ENCODE results near the gene FBRSL1.

Gene FBRSL1

DNA sequence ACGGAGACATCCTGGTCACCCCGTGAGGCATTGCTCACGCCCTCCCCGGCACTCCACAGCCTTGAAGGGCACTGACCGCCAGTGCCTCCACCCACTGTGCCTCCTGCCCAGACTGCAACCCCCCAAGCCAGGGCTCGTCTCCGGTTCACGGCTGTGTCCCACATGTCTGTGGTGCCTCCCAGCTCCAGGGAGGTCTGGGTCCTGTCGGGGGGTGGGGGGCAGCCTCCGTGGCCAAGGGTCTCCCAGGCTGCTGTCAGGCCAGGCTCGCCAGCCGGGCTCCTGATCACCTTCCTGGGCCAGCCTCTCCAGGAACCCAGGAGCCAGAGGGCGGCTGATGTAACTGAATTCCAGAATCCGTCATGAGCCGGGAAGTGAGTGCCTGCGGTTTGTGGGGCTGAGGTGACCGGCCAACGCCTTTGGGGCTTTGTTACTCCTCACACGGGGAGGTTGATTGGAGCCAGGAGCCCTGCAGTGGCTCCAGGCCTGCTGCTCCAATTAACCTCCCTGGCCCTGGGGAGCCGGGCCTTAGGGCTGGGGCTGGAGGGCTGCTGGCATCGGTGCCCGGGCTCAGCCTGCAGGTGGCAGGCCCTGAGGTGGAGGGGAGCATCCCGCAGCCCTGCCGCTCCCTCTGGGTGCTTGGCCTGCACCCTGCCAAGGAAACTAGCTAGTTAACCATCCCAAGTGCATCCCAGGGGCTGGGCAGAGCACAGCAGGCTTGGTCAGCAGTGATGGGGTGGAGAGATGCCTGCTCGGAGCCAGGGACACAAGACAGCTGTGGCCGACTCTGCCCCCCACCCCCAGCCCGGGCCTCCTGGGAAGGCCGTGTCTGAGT lies 36.4 kb upstream of the FBRSL1 start:
- Histone ChIP-seq H3K79me2 (ENCODE audit: insufficient read depth, low read depth) (no peaks in the 10 kb centered on the region), H3K27ac (no peak overlapping the region), H3K4me3 (IDR thresholded peaks at IDR 0.05; ENCODE audit: insufficient read depth, low read depth, low read length) (no peak overlapping the region), H3K36me3 (ENCODE audit: insufficient read depth) (no peaks in the 10 kb centered on the region), H3K4me2 (no peak overlapping the region), H3K27me3 (ENCODE audit: insufficient read depth, low read depth) (no peaks in the 10 kb centered on the region; the same call in 1 of the 2 replicates), H4K20me1 (ENCODE audit: insufficient read depth) (no peaks in the 10 kb centered on the region), H3K4me1 (ENCODE audit: low read depth, poor library complexity, severe bottlenecking) (no peaks in the 10 kb centered on the region), H2AFZ (ENCODE audit: low read depth) (no peak overlapping the region), H3K9ac (no peak overlapping the region)
- TF ChIP-seq, protein P1, sequence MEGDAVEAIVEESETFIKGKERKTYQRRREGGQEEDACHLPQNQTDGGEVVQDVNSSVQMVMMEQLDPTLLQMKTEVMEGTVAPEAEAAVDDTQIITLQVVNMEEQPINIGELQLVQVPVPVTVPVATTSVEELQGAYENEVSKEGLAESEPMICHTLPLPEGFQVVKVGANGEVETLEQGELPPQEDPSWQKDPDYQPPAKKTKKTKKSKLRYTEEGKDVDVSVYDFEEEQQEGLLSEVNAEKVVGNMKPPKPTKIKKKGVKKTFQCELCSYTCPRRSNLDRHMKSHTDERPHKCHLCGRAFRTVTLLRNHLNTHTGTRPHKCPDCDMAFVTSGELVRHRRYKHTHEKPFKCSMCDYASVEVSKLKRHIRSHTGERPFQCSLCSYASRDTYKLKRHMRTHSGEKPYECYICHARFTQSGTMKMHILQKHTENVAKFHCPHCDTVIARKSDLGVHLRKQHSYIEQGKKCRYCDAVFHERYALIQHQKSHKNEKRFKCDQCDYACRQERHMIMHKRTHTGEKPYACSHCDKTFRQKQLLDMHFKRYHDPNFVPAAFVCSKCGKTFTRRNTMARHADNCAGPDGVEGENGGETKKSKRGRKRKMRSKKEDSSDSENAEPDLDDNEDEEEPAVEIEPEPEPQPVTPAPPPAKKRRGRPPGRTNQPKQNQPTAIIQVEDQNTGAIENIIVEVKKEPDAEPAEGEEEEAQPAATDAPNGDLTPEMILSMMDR (conservative IDR thresholded peaks at IDR 0.05; ENCODE audit: low read depth, low read length) = no peak

DNA sequence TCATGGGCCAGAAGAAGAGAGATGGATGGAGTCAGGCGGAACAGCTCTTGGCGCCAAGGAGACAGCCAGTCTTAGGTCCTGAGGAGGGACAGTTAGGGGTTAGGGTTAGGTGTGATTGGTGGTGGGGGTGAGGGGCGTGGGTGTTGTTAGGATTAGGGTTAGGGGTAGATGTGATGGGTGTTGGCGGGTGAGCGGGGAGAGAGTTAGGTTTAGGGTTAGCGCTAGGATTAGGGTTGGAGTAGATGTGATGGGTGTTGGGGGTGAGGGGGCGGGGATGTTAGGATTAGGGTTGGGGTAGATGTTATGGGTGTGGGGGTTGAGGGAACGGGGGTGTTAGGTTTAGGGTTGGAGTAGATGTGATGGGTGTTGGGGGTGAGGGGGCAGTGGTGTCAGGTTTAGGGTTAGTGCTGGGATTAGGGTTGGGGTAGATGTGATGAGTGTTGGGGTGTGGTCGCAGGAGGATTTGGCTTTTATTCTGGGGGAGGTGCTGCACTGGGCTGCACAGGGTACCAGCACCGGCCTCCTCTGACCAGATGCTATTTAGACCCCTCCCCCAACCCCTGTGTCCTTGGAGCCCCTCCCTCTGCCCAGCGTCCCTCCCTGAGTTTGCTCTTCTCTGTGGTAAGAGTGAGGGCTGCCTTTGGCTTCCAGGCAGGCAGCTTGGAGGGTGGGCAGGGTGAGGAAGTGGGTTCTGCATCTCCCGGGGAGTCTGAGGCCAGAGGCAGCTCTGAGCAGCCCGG lies 35.6 kb upstream of the FBRSL1 start:
- Histone ChIP-seq H3K27ac (no peak overlapping the region), H3K79me2 (ENCODE audit: insufficient read depth, low read depth) (no peaks in the 10 kb centered on the region), H2AFZ (ENCODE audit: low read depth) (no peak overlapping the region), H3K36me3 (ENCODE audit: insufficient read depth) (no peaks in the 10 kb centered on the region), H4K20me1 (ENCODE audit: insufficient read depth) (no peaks in the 10 kb centered on the region), H3K9ac (no peak overlapping the region), H3K4me3 (IDR thresholded peaks at IDR 0.05; ENCODE audit: insufficient read depth, low read depth, low read length) (no peak overlapping the region), H3K4me2 (no peak overlapping the region), H3K27me3 (ENCODE audit: insufficient read depth, low read depth) (no peaks in the 10 kb centered on the region; the same call in 1 of the 2 replicates), H3K4me1 (ENCODE audit: low read depth, poor library complexity, severe bottlenecking) (no peaks in the 10 kb centered on the region)
- TF ChIP-seq, protein P1 (conservative IDR thresholded peaks at IDR 0.05; ENCODE audit: low read depth, low read length) = no peak

DNA sequence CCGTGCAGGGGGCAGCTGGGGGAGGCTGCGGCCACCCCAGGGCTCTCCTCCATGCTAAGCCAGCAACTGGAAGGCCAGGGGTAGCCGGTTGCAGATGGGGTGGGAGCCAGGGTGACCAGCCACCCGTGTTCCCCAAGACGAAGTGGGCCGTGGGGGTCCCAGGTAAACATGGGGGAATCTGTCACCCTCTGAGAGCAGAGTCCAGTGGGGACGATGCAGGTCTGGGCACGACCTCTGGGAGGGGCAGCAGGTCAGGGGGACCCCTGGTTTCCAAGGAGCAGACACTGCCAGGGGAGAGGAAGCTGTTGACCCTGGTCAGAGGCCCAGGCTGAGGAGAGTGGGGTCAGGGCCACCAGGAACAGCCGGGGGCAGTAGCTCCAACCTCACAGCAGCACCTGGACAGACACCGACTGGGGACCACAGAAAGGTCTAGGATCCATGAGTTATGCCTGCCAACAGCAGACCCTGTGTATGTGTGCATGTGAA lies 35.0 kb upstream of the FBRSL1 start:
- Histone ChIP-seq H4K20me1 (ENCODE audit: insufficient read depth) (no peaks in the 10 kb centered on the region), H3K4me2 (no peak overlapping the region), H3K9ac (no peak overlapping the region), H3K27ac (no peak overlapping the region), H3K4me1 (ENCODE audit: low read depth, poor library complexity, severe bottlenecking) (no peaks in the 10 kb centered on the region), H3K79me2 (ENCODE audit: insufficient read depth, low read depth) (no peaks in the 10 kb centered on the region), H3K4me3 (IDR thresholded peaks at IDR 0.05; ENCODE audit: insufficient read depth, low read depth, low read length) (no peak overlapping the region), H3K36me3 (ENCODE audit: insufficient read depth) (no peaks in the 10 kb centered on the region), H2AFZ (ENCODE audit: low read depth) (no peak overlapping the region), H3K27me3 (ENCODE audit: insufficient read depth, low read depth) (no peaks in the 10 kb centered on the region; the same call in 1 of the 2 replicates)
- TF ChIP-seq, protein P1 (conservative IDR thresholded peaks at IDR 0.05; ENCODE audit: low read depth, low read length) = no peak

DNA sequence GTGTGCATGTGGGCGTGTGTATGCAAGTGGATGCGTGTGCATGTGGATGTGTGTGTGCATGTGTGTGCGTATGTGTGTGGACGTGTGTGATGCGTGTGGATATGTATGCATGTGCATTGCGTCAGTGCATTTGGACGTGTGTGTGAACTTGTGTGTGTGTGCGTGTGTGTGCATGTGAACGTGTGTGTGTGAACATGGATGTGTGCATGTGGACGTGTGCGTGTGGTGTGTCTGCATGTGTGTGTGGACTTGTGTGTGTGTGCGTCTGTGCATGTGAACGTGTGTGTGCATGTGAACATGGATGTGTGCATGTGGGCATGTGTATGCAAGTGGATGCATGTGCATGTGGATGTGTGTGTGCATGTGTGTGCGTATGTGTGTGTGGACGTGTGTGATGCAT lies 34.4 kb upstream of the FBRSL1 start:
- H2AFZ ChIP-seq (ENCODE audit: low read depth) = no peak overlapping the region
- H3K27ac ChIP-seq = no peak overlapping the region
- no peak overlapping the region for H3K4me3 ChIP-seq (IDR thresholded peaks at IDR 0.05; ENCODE audit: insufficient read depth, low read depth, low read length)
- no peak overlapping the region for H3K9ac ChIP-seq
- H3K4me1 ChIP-seq (ENCODE audit: low read depth, poor library complexity, severe bottlenecking) = no peaks in the 10 kb centered on the region
- no peaks in the 10 kb centered on the region for H4K20me1 ChIP-seq (ENCODE audit: insufficient read depth)
- no peaks in the 10 kb centered on the region for H3K36me3 ChIP-seq (ENCODE audit: insufficient read depth)
- H3K27me3 ChIP-seq (ENCODE audit: insufficient read depth, low read depth) = no peaks in the 10 kb centered on the region; the same call in 1 of the 2 replicates
- H3K4me2 ChIP-seq = no peak overlapping the region
- TF ChIP-seq, protein P1 (conservative IDR thresholded peaks at IDR 0.05; ENCODE audit: low read depth, low read length) = no peak
- no peaks in the 10 kb centered on the region for H3K79me2 ChIP-seq (ENCODE audit: insufficient read depth, low read depth)

Data from KMS-11 (cell line).